Femur (tissue), 1 donor: ENCODE results near the gene TMEM181.
"Not testable (repeated sequence)": the region's sequence is repeated elsewhere in the genome, so short reads cannot be mapped to it uniquely, and the experiment has no call there.

Experiments used
- DNase-seq: peaks from one replicate; pipeline ENCODE4 v3.0.0-alpha.2; 2017

TMEM181 gene

DNA sequence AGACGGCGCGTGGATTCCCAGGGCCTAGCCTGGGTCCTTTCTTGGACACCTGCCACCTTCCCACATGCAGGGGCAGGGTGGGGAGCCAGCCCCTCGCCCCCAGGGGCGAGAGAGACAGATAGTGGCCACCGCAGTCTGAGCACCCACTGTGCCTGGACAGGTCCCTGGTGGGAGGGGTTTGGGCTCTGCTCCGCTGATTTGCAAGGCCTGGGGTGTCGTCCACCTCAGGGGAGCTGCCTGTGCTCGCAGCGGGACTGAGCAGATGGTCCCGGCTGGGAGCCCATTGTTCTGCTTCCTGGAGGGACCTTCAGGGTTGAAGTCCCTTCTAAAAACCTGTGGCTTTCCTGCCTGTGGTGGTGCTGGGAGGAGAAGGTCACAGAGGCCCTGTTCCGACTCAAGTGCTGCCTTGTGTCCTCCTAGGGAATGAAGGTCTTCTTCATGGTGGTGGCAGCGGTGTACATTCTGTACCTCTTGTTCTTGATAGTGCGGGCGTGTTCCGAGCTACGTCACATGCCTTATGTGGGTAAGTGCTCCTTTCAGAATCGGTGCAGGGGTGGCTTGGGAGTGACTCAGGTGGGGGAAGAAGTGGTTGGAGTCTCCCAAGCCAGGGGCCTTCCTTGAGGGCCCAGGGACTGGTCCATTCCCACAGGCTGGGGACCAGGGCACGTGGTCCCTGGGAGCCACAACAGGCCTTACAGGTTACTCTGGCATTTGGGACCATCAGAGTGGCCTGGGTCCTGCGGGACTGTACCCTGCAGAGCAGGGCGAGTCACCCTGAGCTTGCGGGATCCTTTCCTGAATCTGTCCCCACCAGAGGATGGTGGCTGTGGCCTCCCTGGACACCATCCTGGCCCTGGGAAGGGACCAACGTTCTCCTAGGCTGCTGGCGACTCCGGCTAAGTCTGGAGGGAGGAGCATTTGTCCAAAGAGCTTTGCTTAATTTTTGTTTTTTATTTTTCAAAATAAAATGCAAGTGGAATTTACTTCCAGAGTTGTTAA is 65.1 kb downstream of the TMEM181 start:
- DNase-seq: no peak

DNA sequence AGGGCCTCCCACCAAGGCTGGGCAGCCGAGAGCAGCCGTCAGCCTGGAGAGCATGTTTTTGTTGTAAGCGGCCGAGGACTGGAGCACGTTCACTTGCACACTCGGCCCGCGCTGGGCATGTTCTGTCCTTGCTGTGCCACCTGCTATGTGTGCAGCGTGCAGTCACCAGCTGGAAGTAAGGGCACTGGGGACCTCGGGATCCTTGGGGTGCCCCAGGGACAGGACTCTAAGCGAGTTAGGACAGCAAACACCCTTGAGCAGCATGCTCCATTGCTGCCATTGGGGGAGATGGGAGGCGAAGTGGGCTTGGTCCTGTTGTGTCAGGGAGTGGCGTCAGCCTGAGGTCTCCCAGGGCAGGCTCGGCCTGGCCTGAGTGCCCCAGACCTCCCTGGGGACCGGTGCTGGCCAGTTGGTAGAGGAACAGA is 66.0 kb downstream of the TMEM181 start:
- no peak for DNase-seq

DNA sequence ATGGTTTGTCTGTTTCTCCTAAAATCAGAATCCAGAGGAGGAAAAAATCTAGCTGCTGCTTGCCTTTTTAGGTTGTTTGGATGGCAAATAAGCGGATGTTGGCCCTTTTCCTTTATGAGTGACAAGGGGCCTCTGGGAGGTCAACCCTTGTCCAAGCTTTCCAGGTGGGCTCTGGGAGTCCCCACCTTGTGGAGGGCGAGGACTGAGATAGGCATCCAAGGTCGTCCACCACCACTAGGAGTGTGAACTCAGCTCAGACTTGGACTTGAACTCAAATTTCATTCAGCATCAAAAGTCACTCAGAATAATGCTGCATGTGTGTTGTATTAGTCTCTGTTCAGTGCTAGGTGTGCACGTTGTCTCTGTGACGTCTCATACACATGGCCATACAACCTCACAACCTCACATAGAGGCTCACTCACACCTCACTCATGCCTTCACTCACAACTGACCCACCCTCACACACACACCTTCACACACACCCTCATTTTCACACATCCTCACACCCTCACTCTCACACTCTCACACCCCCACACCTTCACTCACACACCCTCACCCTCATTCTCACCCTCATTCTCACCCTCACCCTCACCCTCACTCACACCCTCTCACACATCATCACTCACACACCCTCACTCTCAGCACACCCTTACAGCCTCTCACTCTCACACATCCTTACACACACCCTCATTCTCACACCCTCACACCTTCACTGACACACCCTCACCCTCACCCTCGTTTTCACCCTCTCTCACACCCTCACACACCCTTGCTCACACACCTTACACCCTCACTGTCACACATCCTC is 66.7 kb downstream of the TMEM181 start:
- DNase-seq: no peak

DNA sequence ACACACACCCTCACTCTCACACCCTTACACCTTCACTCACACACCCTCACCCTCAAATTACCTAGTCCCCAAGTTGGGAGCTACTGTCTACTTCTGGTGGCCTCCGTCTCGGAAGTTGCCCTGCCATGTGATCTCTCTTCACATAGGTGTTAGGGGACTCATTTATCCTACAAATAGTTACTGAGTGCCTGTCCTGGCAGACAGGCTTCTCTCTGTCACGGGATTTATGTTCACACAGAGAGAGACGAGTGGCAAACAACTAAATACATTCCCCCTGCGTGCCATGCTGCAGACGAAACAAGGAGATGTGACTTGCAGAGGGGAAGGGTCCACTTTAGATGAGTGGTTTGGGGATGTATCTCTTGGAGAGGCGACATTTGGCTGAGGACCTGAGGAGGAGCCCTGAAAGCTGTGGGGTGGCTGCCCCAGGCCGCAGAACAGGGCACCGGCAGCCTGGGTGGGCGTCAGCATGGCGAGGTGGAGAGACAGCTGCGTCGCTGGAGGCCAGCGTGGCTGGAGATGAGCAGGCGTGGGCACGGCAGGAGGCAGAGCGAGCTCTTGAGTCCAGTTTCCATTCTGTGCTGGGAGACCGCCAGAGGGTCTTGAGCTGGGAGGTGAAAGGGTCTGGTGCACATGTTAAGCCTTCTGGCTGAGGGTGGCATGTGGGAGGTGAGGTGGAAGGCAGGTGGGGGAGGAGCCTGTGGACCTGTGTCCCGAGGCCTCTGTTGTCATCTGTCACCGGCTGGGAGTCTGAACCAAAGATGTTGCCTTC is 67.5 kb downstream of the TMEM181 start:
- no peak for DNase-seq

- peak; percentile 9 for DNase-seq
Observed at GRCh38 chr6:158627940-158628211, 68.0 kb downstream of the TMEM181 start.

- peak; percentile 8 for DNase-seq
Observed at GRCh38 chr6:158628542-158628941, 68.7 kb downstream of the TMEM181 start.

GRCh38 chr6:158629367-158630221 is 69.7 kb downstream of the TMEM181 start:
- peak; percentile 29 for DNase-seq

DNA sequence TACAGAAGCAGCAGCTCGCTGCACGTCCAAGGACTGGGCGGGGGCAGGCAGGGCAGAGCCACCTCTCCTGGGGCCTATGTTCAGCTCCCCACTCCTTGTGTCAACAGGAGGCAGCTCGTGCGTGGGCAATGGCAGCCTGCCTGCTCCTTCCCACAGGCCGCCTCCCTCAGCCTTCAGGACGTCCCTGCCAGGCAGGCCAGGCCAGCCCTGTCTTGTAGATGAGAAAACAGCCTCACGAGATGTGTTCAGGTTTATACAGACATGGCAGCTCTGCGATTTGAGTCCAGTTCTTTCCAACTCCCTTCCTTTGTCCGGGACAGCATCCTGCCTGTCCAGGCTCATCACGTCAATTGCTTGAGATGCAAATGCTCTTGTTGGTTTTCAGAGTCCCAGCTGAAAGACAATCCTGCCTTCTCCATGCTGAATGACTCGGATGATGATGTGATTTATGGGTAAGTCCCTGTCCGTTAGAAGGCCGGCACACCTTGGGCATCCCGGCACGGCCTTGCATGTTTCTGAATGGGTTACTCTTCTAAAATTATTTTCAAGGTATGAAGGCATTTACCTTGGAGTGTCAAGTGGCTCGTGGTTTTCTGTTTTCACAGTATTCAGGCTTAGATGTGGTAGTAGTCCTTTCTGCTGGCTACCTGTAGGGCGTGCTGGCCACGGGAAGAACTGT is 71.2 kb downstream of the TMEM181 start:
- peak; percentile 63 for DNase-seq

- DNase-seq: peak; percentile 70
Observed at GRCh38 chr6:158631678-158632537, 72.0 kb downstream of the TMEM181 start.

- DNase-seq: not testable (repeated sequence)
Observed at GRCh38 chr6:158632538-158633119, 72.7 kb downstream of the TMEM181 start.

DNA sequence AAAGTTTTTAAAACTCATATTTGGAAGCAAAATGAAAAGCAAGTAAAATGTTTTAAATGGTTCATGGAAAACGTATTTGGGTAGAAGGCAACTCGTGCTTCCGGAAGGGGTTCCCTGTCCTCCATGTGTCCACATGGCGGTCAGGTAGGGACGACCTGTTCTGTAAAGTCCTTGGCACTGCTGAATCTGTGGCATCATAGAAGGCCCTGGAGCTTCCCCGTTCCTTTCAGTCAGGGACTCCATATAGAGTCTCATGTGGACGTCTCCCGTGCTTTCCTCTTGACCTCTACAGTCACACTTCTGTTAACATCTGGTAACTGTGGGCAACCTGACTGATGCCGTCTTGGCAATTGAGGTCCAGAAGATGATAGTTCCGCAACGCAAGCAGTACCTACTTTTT is 73.2 kb downstream of the TMEM181 start:
- DNase-seq: peak; percentile 1

DNA sequence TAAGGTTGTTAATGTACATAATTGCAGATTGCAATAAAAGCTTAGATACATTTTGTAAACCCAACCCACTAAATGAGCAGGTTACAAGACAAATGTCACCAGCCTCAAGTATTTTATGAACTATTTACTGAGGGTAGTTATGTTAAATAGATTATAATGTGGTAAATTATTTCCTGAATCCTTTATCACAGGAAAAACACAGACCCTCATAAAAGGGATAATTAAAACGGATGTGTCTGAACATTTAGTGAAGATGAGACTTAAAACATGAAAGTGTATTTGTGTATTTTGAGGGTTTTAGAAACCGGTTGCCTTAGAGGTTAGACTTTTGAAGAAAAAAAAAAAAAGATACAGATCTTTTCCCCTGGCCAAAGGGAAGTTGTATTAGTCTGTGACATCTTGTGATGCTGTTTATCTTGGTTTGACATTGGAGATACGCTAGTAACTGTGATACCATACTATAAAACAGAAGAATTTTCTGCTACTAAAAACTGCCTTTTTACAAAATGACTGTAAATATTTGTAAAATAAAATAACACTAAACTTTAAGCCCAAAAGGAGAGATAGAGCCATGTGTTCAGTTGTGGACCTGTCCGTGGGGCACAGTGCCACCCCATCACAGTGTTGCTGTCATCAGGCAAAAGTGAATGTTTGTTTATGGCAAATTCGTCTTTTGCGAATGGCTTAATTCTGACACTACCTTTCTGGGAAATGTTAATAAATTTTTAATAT is 75.0 kb downstream of the TMEM181 start:
- DNase-seq: no peak

- no peak for DNase-seq
Observed at GRCh38 chr6:158635427-158636073, 75.7 kb downstream of the TMEM181 start.

- DNase-seq: no peak
Observed at GRCh38 chr6:158636778-158637177, 76.9 kb downstream of the TMEM181 start.

- DNase-seq: no peak
Observed at GRCh38 chr6:158638324-158638854, 78.5 kb downstream of the TMEM181 start.

DNA sequence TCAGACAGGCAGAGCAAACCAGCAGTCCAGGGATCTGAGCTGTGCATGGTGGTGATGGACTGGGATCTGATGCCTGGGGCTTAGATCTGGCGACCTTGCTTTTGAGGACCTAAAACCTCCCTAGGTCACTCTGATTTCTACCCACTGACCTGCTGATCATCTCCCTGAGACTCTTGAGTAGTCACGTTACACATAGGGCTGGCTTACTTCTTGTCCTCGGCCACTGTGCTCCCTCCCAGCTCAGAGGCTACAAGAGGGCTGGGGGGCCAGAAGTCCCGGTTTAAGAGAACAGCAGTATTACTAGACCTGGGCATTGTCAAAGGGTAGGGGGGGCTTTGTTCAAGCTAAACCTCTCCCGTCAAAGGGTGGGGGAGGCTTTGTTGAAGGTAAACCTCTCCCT is 79.2 kb downstream of the TMEM181 start:
- no peak for DNase-seq

DNA sequence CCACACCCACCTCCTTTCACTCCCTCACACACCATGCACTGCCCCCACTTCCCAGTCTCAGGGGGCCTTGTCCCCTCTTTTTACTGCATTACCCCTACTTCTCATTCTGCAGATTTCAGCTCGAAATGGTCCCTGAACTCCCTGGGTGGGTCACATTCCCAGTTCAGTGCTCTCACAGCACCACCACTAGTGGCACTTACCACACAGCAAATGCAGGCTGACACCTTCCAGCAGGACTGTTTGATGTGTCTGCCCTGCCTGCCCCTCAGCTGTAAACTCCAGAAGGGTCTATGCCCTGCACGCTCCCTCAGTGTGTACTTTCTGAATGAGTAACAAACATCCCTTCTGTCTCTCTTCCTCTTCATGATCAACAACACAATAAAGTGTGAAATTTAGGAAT is 80.6 kb downstream of the TMEM181 start:
- DNase-seq: peak; percentile 12

GRCh38 chr6:158642097-158642601 is 82.3 kb downstream of the TMEM181 start:
- DNase-seq: no peak
